Measurements from ENCODE around the gene EBF4. TPM values are rescaled to one million over a fixed set of nuclear protein-coding genes. Genes with fewer than 3 reads are reported as not detected.

Gene EBF4
- total and polyA plus RNA-seq, 2 experiments from 2014 or later = 18.8 to 24.2 TPM

- H3K27me3 ChIP-seq = peaks cover 42% of the 10 kb centered on the region
- H3K9me3 ChIP-seq (ENCODE audit: low read depth) = no peaks in the 10 kb centered on the region
- no peak overlapping the region for H3K27ac ChIP-seq
- H3K4me1 ChIP-seq (ENCODE audit: low read depth) = no peaks in the 10 kb centered on the region
- H3K36me3 ChIP-seq = no peaks in the 10 kb centered on the region
- TF ChIP-seq CTCF (IDR thresholded peaks at IDR 0.05; ENCODE audit: low read depth, low read length) = peak; percentile 92
- peak; percentile 63 to 80 for DNase-seq (ENCODE audit: low read depth in 1 of 2, low spot score in 1 of 2)
- H3K4me3 ChIP-seq = no peak overlapping the region
Measured at GRCh38 chr20:2756056-2756611, 63.6 kb downstream of the EBF4 start.

- H3K36me3 ChIP-seq = no peaks in the 10 kb centered on the region
- H3K9me3 ChIP-seq (ENCODE audit: low read depth) = no peaks in the 10 kb centered on the region
- no peak overlapping the region for H3K4me3 ChIP-seq
- no peak for TF ChIP-seq CTCF (IDR thresholded peaks at IDR 0.05; ENCODE audit: low read depth, low read length)
- no peak for DNase-seq (ENCODE audit: low read depth in 1 of 2, low spot score in 1 of 2)
- no peak overlapping the region for H3K27ac ChIP-seq
- H3K27me3 ChIP-seq = peaks cover 34% of the 10 kb centered on the region
- no peaks in the 10 kb centered on the region for H3K4me1 ChIP-seq (ENCODE audit: low read depth)
Measured at GRCh38 chr20:2757001-2757400, 64.4 kb downstream of the EBF4 start.

- DNase-seq (ENCODE audit: low read depth in 1 of 2, low spot score in 1 of 2) = no peak
- no peaks in the 10 kb centered on the region for H3K36me3 ChIP-seq
- no peak overlapping the region for H3K4me3 ChIP-seq
- peaks cover 24% of the 10 kb centered on the region for H3K27me3 ChIP-seq
- no peaks in the 10 kb centered on the region for H3K9me3 ChIP-seq (ENCODE audit: low read depth)
- no peak for TF ChIP-seq CTCF (IDR thresholded peaks at IDR 0.05; ENCODE audit: low read depth, low read length)
- no peaks in the 10 kb centered on the region for H3K4me1 ChIP-seq (ENCODE audit: low read depth)
- no peak overlapping the region for H3K27ac ChIP-seq
Measured at GRCh38 chr20:2757969-2758368, 65.4 kb downstream of the EBF4 start.

- H3K36me3 ChIP-seq = no peaks in the 10 kb centered on the region
- H3K4me3 ChIP-seq = no peak overlapping the region
- no peak overlapping the region for H3K27ac ChIP-seq
- TF ChIP-seq CTCF (IDR thresholded peaks at IDR 0.05; ENCODE audit: low read depth, low read length) = no peak
- no peaks in the 10 kb centered on the region for H3K4me1 ChIP-seq (ENCODE audit: low read depth)
- peaks cover 12% of the 10 kb centered on the region for H3K27me3 ChIP-seq
- H3K9me3 ChIP-seq (ENCODE audit: low read depth) = no peaks in the 10 kb centered on the region
- no peak for DNase-seq (ENCODE audit: low read depth in 1 of 2, low spot score in 1 of 2)
Measured at GRCh38 chr20:2759143-2759542, 66.6 kb downstream of the EBF4 start.

- Histone ChIP-seq H3K27me3 (peaks cover 8% of the 10 kb centered on the region), H3K27ac (no peak overlapping the region), H3K9me3 (ENCODE audit: low read depth) (no peaks in the 10 kb centered on the region), H3K4me1 (ENCODE audit: low read depth) (no peaks in the 10 kb centered on the region), H3K36me3 (no peaks in the 10 kb centered on the region), H3K4me3 (no peak overlapping the region)
- no peak for DNase-seq (ENCODE audit: low read depth in 1 of 2, low spot score in 1 of 2)
- TF ChIP-seq CTCF (IDR thresholded peaks at IDR 0.05; ENCODE audit: low read depth, low read length) = no peak
Measured at GRCh38 chr20:2759603-2760296, 67.2 kb downstream of the EBF4 start.
